Keratinocyte (primary cell): ENCODE results near the gene ASCL2.

Experiments used
- CTCF ChIP-seq, 3 experiments: IDR thresholded peaks in 1 of 3; conservative IDR thresholded peaks in 1 of 3; optimal IDR thresholded peaks in 1 of 3; 2 replicates in 2 of 3; 3 replicates in 1 of 3; pipeline versions ENCODE3 to v1.5.1; 2011; ENCODE audit warnings: low read length in 3 of 3, mild to moderate bottlenecking in 3 of 3, moderate library complexity in 2 of 3, control low read depth in 1 of 3, inconsistent platforms in 1 of 3; ENCODE audit not compliant: insufficient read depth in 2 of 3; ENCODE audit errors: extremely low read depth in 1 of 3
- EZH2 ChIP-seq: IDR thresholded peaks from one replicate; pipeline ENCODE4 v1.6.1; 2012; ENCODE audit warnings: inconsistent platforms, mild to moderate bottlenecking, low read length, moderate library complexity

GRCh38 chr11:2258501-2259465, 11.6 kb downstream of the ASCL2 start:
- TF ChIP-seq CTCF (optimal IDR thresholded peaks at IDR 0.05 in 1 of 3, IDR thresholded peaks at IDR 0.05 in 1 of 3, conservative IDR thresholded peaks at IDR 0.05 in 1 of 3; ENCODE audit: extremely low read depth in 1 of 3, insufficient read depth in 2 of 3, low read length in 3 of 3): no peak
- no peak for TF ChIP-seq EZH2
